ENCODE results near the gene PATE4.
"Not testable (repeated sequence)": the region's sequence is repeated elsewhere in the genome, so short reads cannot be mapped to it uniquely, and the experiment has no call there.

PATE4 gene

DNA sequence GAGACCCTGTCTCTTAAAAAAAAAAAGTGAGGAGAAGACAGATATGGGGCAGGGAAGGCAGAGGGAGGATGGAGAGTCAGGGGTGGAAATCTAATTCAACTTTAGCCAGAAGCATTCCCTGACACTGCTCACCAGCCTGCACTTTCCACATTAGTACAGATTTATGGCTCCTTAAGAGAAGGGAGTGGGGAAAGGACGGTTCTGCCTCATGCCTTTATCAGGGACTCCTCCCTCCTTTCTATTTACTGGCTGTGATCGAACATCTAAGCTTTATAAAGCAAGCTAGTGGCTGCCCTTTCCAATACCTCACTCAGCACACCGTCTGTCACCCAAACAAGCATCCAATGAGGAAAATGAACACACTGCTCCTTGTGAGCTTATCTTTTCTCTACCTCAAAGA, at the start of gene PATE4:
PATE4 (plus strand) TSS at position 301 of the 400 bp plus-strand sequence; CDS start at position 345, 44 bp downstream.
- DNase-seq (ENCODE audit: low spot score) = no peak

- no peak for DNase-seq (ENCODE audit: low spot score)
These were observed 48.4 kb upstream of the PATE4 start for GRCh38 chr11:125784678-125785077.

GRCh38 chr11:125787827-125788226, 45.3 kb upstream of the PATE4 start, which contains the start of gene PATE3:
Gene PATE3 (plus strand): TSS chr11:125788127. CDS start chr11:125788152, 25 bp downstream.
- DNase-seq (ENCODE audit: low spot score) = no peak

- no peak for DNase-seq (ENCODE audit: low spot score)
These were observed 42.3 kb upstream of the PATE4 start for GRCh38 chr11:125790825-125791224.

GRCh38 chr11:125797641-125798040, 35.5 kb upstream of the PATE4 start:
- DNase-seq (ENCODE audit: low spot score) = no peak

- DNase-seq (ENCODE audit: low spot score) = no peak
These were observed 33.3 kb upstream of the PATE4 start for GRCh38 chr11:125799808-125800207.

- DNase-seq (ENCODE audit: low spot score) = no peak
These were observed 30.7 kb upstream of the PATE4 start for GRCh38 chr11:125802387-125802786.

DNA sequence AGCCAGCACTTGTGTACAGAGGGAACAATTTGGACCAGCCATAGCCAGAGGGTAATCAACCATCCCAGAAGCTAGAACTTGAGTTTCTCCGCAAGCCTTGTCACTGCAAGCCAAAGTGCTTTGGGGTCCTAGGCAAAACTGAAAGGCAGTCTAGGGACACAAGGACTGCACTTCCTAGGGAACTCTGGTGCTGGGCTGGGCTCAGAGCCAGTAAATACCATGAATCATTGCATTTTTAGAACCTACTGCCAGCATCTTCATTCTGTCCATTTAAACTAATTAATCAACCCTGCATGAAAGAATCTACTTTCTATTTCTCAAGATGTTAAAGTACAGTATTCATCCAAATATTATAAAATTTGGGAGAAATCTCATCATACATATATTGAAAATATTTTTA, 25.2 kb upstream of the PATE4 start:
- DNase-seq (ENCODE audit: low spot score) = no peak

DNA sequence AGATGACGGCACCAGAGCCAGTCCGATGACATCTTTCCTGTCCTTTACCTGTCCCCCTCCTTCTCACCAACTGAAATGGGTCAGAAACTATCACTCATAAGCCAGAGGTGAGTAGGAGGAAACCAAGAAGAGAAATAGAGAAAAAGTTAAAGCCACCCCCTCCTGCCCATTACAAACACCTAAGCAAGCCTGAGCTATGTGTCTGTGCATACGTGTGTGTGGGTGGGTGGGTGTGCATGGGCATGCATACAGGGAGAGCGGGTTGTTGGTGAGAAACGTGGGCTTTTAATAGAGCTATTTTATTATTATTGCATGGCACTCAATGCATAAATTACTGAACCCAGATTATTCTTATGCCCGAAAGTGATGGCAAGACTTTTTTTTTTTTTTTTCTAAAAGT, 2.6 kb downstream of the PATE4 start:
- no peak for DNase-seq (ENCODE audit: low spot score)

- peak; percentile 11 for DNase-seq (ENCODE audit: low spot score)
These were observed 9.3 kb downstream of the PATE4 start for GRCh38 chr11:125842321-125842948.

DNA sequence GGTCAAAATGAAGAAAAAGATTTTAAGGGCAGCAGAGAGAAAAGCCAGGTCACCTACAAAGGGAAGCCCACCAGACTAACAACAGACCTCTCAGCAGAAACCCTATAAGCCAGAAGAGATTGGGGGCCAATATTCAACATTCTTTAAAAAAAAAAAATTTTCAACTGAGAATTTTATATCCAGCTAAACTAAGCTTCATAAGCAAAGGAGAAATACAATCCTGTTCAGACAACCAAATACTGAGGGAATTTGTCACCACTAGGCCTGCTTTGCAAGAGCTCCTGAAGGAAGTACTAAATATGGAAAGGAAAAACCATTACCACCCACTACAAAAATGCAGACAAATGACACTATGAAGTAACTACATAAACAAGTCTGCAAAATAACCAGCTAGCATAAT, 13.1 kb downstream of the PATE4 start:
- DNase-seq (ENCODE audit: low spot score) = no peak

DNA sequence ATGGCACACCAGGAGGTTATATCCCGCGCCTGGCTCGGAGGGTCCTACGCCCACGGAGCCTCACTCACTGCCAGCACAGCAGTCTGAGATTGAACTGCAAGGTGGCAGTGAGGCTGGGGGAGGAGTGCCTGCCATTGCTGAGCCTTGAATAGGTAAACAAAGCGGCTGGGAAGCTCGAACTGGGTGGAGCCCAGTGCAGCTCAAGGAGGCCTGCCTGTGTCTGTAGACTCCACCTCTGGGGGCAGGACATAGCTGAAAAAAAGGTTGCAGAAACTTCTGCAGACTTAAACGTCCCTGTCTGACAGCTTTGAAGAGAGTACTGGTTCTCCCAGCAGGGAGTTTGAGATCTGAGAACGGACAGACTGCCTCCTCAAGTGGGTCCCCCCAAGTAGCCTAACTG, 24.6 kb downstream of the PATE4 start:
- DNase-seq (ENCODE audit: low spot score) = not testable (repeated sequence)

DNA sequence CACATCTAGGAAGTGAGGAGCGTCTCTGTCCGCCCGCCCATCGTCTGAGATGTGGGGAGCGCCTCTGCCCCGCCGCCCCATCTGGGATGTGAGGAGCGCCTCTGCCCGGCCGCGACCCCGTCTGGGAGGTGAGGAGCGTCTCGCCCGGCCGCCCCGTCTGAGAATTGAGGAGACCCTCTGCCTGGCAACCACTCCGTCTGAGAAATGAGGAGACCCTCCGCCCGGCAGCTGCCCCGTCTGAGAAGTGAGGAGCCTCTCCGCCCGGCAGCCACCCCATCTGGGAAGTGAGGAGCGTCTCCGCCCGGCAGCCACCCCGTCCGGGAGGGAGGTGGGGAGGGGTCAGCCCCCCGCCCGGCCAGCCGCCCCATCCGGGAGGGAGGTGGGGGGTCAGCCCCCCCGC, 29.7 kb downstream of the PATE4 start:
- DNase-seq (ENCODE audit: low spot score) = not testable (repeated sequence)

GRCh38 chr11:125865354-125865753, 32.2 kb downstream of the PATE4 start:
- DNase-seq (ENCODE audit: low spot score) = not testable (repeated sequence)

GRCh38 chr11:125869521-125869920, 36.4 kb downstream of the PATE4 start:
- no peak for DNase-seq (ENCODE audit: low spot score)

DNA sequence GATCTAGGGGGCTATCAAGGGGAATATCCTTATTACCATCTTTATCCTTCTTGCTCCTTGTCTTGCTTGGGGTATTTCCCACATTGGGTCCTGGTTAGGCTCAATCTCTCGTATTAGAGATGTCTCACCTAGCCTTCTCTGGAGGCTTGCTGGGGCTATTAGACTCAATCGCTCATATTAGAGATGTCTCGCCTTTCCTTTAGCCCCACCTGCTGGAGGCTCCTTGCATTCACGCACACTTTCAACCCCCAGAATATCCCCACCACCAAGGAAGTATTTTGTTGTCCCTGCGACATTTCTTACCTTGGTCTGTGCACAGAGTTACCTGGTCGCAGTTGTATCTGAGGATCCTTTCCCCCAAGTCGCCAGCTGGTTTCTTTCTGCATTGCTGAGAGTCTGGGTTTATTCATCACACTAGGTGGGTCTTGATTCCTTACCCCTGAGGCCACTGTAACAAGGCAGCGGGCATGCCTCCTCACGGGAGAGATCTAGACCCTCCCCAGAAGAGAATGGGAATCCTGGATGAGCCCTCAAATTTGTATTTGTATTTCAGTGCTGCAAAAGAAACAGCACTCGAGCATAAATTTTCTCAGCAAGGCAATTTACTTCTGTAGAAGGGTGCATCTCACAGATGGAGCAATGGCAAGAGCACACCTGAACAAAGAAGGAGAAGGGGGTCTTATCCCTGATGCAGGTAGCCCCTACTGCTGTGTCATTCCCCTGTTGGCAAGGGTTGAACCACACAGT, 38.4 kb downstream of the PATE4 start:
- DNase-seq (ENCODE audit: low spot score) = no peak

DNA sequence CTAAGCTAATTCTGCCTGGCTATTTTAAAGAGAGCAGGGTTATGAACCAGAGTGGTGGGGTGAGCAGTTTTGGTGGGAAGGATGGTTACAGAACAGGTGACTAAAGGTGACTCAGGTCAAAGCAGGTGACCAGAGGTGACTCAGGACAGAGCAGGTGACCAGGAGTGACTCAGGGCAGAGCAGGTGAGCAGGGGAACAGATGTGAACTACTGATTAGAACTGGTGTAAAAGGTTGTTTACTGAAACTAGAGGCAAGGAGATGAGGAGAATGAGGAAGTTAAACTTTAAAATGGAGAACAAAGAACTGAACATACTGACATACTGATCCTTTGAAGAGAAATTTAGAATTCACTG, 39.0 kb downstream of the PATE4 start:
- DNase-seq (ENCODE audit: low spot score) = no peak

DNA sequence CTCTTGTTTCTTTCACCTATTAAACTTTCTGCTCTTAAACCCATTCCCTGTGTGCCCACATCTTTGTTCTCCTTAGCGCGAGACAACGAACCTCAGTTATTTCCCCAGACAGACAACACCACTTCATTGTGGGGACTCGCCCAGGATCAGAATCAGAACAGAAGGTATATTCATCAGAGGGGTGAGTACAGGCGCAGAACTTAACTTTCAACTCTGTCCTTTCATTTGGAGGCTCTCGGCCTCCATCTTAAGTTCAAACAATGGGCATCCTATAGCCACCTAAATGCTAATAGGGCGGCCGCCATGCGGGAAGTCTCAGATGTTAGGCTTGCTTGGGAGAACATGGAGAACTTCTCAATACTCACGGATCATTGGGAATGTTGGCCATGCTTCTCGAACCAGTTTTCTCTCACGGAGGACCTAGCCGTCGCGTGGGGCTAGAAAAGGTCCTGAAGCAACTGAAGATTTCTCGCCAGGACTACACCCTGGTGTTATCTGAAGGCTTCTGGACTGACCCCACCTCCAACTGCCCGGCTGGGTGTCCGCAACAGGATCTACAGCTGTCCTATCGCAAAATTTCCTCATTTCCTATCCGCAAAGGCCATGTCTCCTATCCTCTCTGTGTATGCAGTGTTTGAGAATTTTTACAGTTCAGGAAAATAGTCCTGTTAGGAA, 40.9 kb downstream of the PATE4 start:
- DNase-seq (ENCODE audit: low spot score) = no peak

GRCh38 chr11:125874556-125875124, 41.5 kb downstream of the PATE4 start:
- DNase-seq (ENCODE audit: low spot score) = peak; percentile 73

GRCh38 chr11:125881291-125881690, 48.2 kb downstream of the PATE4 start:
- DNase-seq (ENCODE audit: low spot score) = no peak

GRCh38 chr11:125883375-125883774, 50.3 kb downstream of the PATE4 start:
- no peak for DNase-seq (ENCODE audit: low spot score)

- DNase-seq (ENCODE audit: low spot score) = peak; percentile 52
These were observed 53.9 kb downstream of the PATE4 start for GRCh38 chr11:125886997-125887372.
